ENCODE data around the gene ATPAF1.

The ATPAF1 gene

DNA sequence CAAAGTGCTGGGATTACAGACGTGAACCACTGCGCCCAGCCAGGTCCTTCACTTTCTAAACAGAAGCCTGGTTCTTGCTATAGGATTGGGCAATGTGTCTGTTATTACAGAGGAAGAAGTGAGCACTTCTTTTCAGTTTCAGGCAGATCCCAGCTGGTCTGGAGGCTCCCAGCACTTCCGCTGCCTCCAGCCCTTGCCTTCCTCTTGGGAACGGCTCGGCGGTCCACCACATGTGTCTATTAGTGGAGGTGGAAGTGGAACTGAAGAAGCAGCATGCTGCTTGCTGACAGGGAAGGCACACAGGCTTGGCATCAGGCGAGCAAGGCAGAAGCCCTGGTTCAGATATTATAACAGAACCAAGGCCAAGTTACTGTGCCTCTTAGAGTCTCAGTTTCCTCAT lies 81.1 kb downstream of the ATPAF1 start:
- DNase-seq (ENCODE audit: low spot score) = no peak

DNA sequence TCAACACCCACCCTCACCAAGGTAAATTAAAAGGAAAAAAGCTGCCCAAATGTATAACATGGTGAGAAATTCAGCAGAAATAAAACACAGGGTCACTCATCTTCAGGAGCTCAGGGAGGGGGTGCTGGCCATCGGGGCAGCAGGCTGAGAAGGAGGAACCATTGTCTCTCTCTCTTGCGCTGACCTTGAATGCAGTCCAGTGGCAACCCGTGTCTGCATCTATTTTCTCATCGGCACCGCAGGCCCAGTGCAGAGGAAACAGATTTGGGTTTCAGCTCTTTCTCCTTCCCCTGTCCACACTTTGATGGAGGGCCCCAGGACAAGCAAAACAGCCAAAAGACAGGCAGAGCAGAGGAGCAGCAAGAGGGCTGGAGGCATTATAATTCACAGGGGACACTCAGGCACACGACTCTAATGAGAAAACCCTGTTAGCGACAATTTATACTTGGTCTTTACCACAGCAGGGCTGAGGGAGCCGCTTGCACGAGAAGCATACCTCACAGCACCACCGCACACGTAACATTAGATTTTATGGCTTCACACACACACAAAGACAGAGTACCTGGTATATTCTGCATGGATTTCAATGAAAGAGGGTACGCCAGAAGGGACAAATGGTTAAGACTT lies 82.7 kb downstream of the ATPAF1 start:
- DNase-seq (ENCODE audit: low spot score) = no peak

GRCh38 chr1:46583494-46583893 lies 84.7 kb downstream of the ATPAF1 start:
- no peak for DNase-seq (ENCODE audit: low spot score)

DNA sequence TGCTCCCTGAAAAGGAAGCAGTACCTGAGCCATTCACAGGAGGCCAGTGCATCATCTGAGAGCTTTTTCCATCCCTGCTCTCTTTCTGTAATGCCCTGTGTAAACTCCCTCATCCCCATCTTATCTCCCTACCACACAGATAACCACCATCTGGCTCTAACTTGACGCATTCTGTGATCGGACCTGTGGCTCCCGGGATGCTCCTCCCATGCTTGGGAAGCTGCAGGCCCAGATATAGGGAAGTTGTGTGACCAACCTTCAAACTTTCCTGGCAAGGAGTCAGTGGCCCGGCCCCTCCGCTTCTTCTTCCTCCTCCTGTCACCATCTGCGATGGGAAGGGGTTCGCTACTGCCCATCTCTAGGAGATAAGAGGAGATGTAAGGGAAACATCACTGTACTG lies 85.2 kb downstream of the ATPAF1 start:
- no peak for DNase-seq (ENCODE audit: low spot score)

Data from SW480 (cell line).